NCI-H1092 (cell line): Measurements from ENCODE around the gene PRUNE2.
A peak's percentile ranks its signal among the peaks of the same experiment; 100 is the strongest.
"Not testable (repeated sequence)": the region's sequence is repeated elsewhere in the genome, so short reads cannot be mapped to it uniquely, and the experiment has no call there.

Source experiments
- DNase-seq: peaks from one replicate; lab custom pipeline; 2025; lab: John Stamatoyannopoulos, UW

PRUNE2 gene

GRCh38 chr9:76868897-76869296 is 37.0 kb downstream of the PRUNE2 start:
- DNase-seq: no peak

- no peak for DNase-seq
Observed at GRCh38 chr9:76866689-76867088, 39.2 kb downstream of the PRUNE2 start.

GRCh38 chr9:76863832-76864231 is 42.1 kb downstream of the PRUNE2 start:
- no peak for DNase-seq

- DNase-seq: no peak
Observed at GRCh38 chr9:76859860-76860259, 46.1 kb downstream of the PRUNE2 start.

GRCh38 chr9:76858248-76858647 is 47.7 kb downstream of the PRUNE2 start:
- not testable (repeated sequence) for DNase-seq

GRCh38 chr9:76856016-76856415 is 49.9 kb downstream of the PRUNE2 start:
- no peak for DNase-seq

GRCh38 chr9:76855015-76855414 is 50.9 kb downstream of the PRUNE2 start:
- DNase-seq: no peak

- DNase-seq: no peak
Observed at GRCh38 chr9:76852026-76852425, 53.9 kb downstream of the PRUNE2 start.

- DNase-seq: no peak
Observed at GRCh38 chr9:76846297-76846696, 59.6 kb downstream of the PRUNE2 start.

GRCh38 chr9:76845254-76845653 is 60.7 kb downstream of the PRUNE2 start:
- DNase-seq: no peak

GRCh38 chr9:76835571-76836283 is 70.2 kb downstream of the PRUNE2 start:
- DNase-seq: no peak

GRCh38 chr9:76828447-76828846 is 77.5 kb downstream of the PRUNE2 start:
- no peak for DNase-seq

GRCh38 chr9:76827296-76828080 is 78.4 kb downstream of the PRUNE2 start:
- DNase-seq: no peak

GRCh38 chr9:76820431-76820830 is 85.5 kb downstream of the PRUNE2 start:
- DNase-seq: no peak

GRCh38 chr9:76818271-76818670 is 87.6 kb downstream of the PRUNE2 start:
- DNase-seq: no peak

- DNase-seq: no peak
Observed at GRCh38 chr9:76817489-76817888, 88.4 kb downstream of the PRUNE2 start.

- DNase-seq: peak; percentile 36
Observed at GRCh38 chr9:76812591-76812990, 93.3 kb downstream of the PRUNE2 start.

GRCh38 chr9:76810377-76810957 is 95.4 kb downstream of the PRUNE2 start:
- peak; percentile 27 for DNase-seq

GRCh38 chr9:76808636-76809035 is 97.3 kb downstream of the PRUNE2 start:
- DNase-seq: no peak

GRCh38 chr9:76803762-76804161 is 102.2 kb downstream of the PRUNE2 start:
- DNase-seq: no peak

- no peak for DNase-seq
Observed at GRCh38 chr9:76803083-76803482, 102.8 kb downstream of the PRUNE2 start.

GRCh38 chr9:76800901-76801300 is 105.0 kb downstream of the PRUNE2 start:
- no peak for DNase-seq

- no peak for DNase-seq
Observed at GRCh38 chr9:76799473-76799872, 106.4 kb downstream of the PRUNE2 start.
